Calu3 (cell line): ENCODE results near the gene CRYZL1. TPM values are rescaled to one million over a fixed set of nuclear protein-coding genes. Genes with fewer than 3 reads are reported as not detected.
A peak's percentile ranks its signal among the peaks of the same experiment; 100 is the strongest.

Experiments
- BruUV-seq: library from RNA; stranded (reverse); fragments of 400-500 nt; replicated peaks from 2 replicates; lab custom pipeline; 2021; lab: Mats Ljungman, UMichigan
- CTCF ChIA-PET: fragments of 300-600 bp; sonication (Branson Sonifier 250); formaldehyde crosslinking; loops from one replicate; lab custom pipeline; 2022; ENCODE audit warnings: antibody characterized with exemption; lab: Charles Lee
- DNase-seq: peaks from one replicate; pipeline ENCODE4 v3.0.0; 2022
- H3K27ac Mint-ChIP-seq: one replicate; pipeline ENCODE4 v1.8.0; 2022; ENCODE audit warnings: mixed read lengths; ENCODE audit not compliant: unreplicated experiment
- H3K27me3 Mint-ChIP-seq: one replicate; pipeline ENCODE4 v1.8.0; 2022; ENCODE audit warnings: mixed read lengths; ENCODE audit not compliant: unreplicated experiment
- H3K36me3 Mint-ChIP-seq: one replicate; pipeline ENCODE4 v1.8.0; 2022; ENCODE audit warnings: mild to moderate bottlenecking, moderate library complexity, mixed read lengths; ENCODE audit not compliant: insufficient read depth, unreplicated experiment
- H3K4me1 Mint-ChIP-seq: one replicate; pipeline ENCODE4 v1.8.0; 2022; ENCODE audit warnings: mild to moderate bottlenecking, low read depth, mixed read lengths; ENCODE audit not compliant: unreplicated experiment
- H3K4me3 Mint-ChIP-seq: one replicate; pipeline ENCODE4 v1.8.0; 2022; ENCODE audit warnings: mild to moderate bottlenecking, low read depth, moderate library complexity, mixed read lengths; ENCODE audit not compliant: unreplicated experiment
- H3K9me3 Mint-ChIP-seq: one replicate; pipeline ENCODE4 v1.8.0; 2022; ENCODE audit warnings: low read depth, mixed read lengths; ENCODE audit not compliant: unreplicated experiment
- CTCF ChIP-seq: fragments of 200-600 bp; IDR thresholded peaks from one replicate; pipeline ENCODE4 v1.8.0; 2022; ENCODE audit warnings: antibody characterized with exemption; ENCODE audit not compliant: unreplicated experiment
- intact Hi-C: fragments of 100-400 bp; cut with micrococcal nuclease; formaldehyde crosslinking; loops from one replicate; pipeline ENCODE4 v1.10.0; 2022; ENCODE audit not compliant: unreplicated experiment
- total RNA-seq: library from RNA; stranded (reverse); gene quantifications from 2 replicates; pipeline ENCODE4 v1.2.3, GENCODE V29; 2022

Gene CRYZL1
- total RNA-seq, 1 experiment from 2014 or later, result 22.1 TPM

- intact Hi-C loops, result no loop called here
- no peaks in the 10 kb centered on the region for H3K27me3 Mint-ChIP-seq
- peaks cover 44% of the 10 kb centered on the region for H3K4me1 Mint-ChIP-seq
- H3K36me3 Mint-ChIP-seq, result peaks cover 15% of the 10 kb centered on the region
- no peak overlapping the region for H3K27ac Mint-ChIP-seq
- no peak for DNase-seq
- CTCF ChIA-PET, result no interaction called here
- TF ChIP-seq CTCF, result no peak
- BruUV-seq, result no TSS peak
- H3K9me3 Mint-ChIP-seq, result no peaks in the 10 kb centered on the region
- no peak overlapping the region for H3K4me3 Mint-ChIP-seq
Observed at GRCh38 chr21:33659568-33659949, 18.0 kb upstream of the CRYZL1 start.

- no peak for DNase-seq
- Mint-ChIP-seq H3K4me3 (no peak overlapping the region), H3K4me1 (peaks cover 49% of the 10 kb centered on the region), H3K27ac (no peak overlapping the region), H3K36me3 (peaks cover 16% of the 10 kb centered on the region), H3K9me3 (no peaks in the 10 kb centered on the region), H3K27me3 (no peaks in the 10 kb centered on the region)
- no peak for TF ChIP-seq CTCF
- BruUV-seq, result no TSS peak
- CTCF ChIA-PET, result interaction anchor here (0.7 kb wide), 1 partner anchor 53 kb away, joined by 3 read pairs; no protein-coding TSS in a partner anchor
- intact Hi-C loops, result no loop called here
Observed at GRCh38 chr21:33658919-33659567, 17.5 kb upstream of the CRYZL1 start.

- CTCF ChIA-PET, result no interaction called here
- H3K27me3 Mint-ChIP-seq, result no peaks in the 10 kb centered on the region
- H3K9me3 Mint-ChIP-seq, result no peaks in the 10 kb centered on the region
- no TSS peak for BruUV-seq
- peak overlapping the region; percentile 72 for H3K27ac Mint-ChIP-seq
- intact Hi-C loops, result no loop called here
- H3K4me3 Mint-ChIP-seq, result peak overlapping the region; percentile 45
- no peak for DNase-seq
- no peak for TF ChIP-seq CTCF
- H3K36me3 Mint-ChIP-seq, result peaks cover 23% of the 10 kb centered on the region
- peaks cover 51% of the 10 kb centered on the region for H3K4me1 Mint-ChIP-seq
Observed at GRCh38 chr21:33657124-33657820, 15.7 kb upstream of the CRYZL1 start.

- peaks cover 54% of the 10 kb centered on the region for H3K4me1 Mint-ChIP-seq
- DNase-seq, result peak; percentile 66
- peaks cover 23% of the 10 kb centered on the region for H3K36me3 Mint-ChIP-seq
- H3K27ac Mint-ChIP-seq, result peak overlapping the region; percentile 98
- no TSS peak for BruUV-seq
- peak overlapping the region; percentile 64 for H3K4me3 Mint-ChIP-seq
- H3K27me3 Mint-ChIP-seq, result no peaks in the 10 kb centered on the region
- CTCF ChIA-PET, result interaction anchor here (0.6 to 0.7 kb wide), 2 partner anchors 18 to 238 kb away, joined by 3 to 6 read pairs; no protein-coding TSS in a partner anchor
- H3K9me3 Mint-ChIP-seq, result no peaks in the 10 kb centered on the region
- no peak for TF ChIP-seq CTCF
- intact Hi-C loops, result no loop called here
Observed at GRCh38 chr21:33655588-33656221, 14.2 kb upstream of the CRYZL1 start.
